Spleen (tissue), 7 donors: ENCODE measurements around the gene FARP1.

Experiments
- POLR2A ChIP-seq, 3 donors: fragments of 450-650 bp; IDR thresholded peaks; one replicate each; pipeline ENCODE4 v1.5.1; 2017; ENCODE audit warnings: antibody characterized with exemption in 3 of 3, mild to moderate bottlenecking in 1 of 3
- TF ChIP-seq, protein P1 (sequence below), 11 experiments: fragments of 200-600 bp in 7 of 11; fragments of 450-650 bp in 4 of 11; sonication (generic) in 4 of 11; IDR thresholded peaks in 8 of 11; conservative IDR thresholded peaks in 3 of 11; 1 replicate in 7 of 11; 2 replicates in 4 of 11; pipeline versions ENCODE4 v1.4.0 to v1.8.0; 2016 to 2021; ENCODE audit warnings: antibody characterized with exemption in 11 of 11, inconsistent platforms in 4 of 11, mild to moderate bottlenecking in 1 of 11
- donor health status: DM: no; HTN: no; CAD: no; lungs with moderate emphysema.
- donor health status: DM: no; HTN: no; CAD: no.
- donor health status: DM: no; HTN: no; CAD: no.

- TF ChIP-seq, protein P1, sequence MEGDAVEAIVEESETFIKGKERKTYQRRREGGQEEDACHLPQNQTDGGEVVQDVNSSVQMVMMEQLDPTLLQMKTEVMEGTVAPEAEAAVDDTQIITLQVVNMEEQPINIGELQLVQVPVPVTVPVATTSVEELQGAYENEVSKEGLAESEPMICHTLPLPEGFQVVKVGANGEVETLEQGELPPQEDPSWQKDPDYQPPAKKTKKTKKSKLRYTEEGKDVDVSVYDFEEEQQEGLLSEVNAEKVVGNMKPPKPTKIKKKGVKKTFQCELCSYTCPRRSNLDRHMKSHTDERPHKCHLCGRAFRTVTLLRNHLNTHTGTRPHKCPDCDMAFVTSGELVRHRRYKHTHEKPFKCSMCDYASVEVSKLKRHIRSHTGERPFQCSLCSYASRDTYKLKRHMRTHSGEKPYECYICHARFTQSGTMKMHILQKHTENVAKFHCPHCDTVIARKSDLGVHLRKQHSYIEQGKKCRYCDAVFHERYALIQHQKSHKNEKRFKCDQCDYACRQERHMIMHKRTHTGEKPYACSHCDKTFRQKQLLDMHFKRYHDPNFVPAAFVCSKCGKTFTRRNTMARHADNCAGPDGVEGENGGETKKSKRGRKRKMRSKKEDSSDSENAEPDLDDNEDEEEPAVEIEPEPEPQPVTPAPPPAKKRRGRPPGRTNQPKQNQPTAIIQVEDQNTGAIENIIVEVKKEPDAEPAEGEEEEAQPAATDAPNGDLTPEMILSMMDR (IDR thresholded peaks at IDR 0.05 in 8 of 11, conservative IDR thresholded peaks at IDR 0.05 in 3 of 11), result no peak
- TF ChIP-seq POLR2A (IDR thresholded peaks at IDR 0.05), result no peak
Measured at GRCh38 chr13:98208606-98209005, 65.7 kb downstream of the FARP1 start.
